GM18867 (cell line): ENCODE data around the gene ZNF609.

Source experiments
- ATAC-seq: cut with Tn5 transposase; IDR thresholded peaks from one replicate; pipeline ENCODE4 v1.9.1; 2021; ENCODE audit warnings: mild to moderate bottlenecking, moderate library complexity; ENCODE audit not compliant: unreplicated experiment

Gene ZNF609

DNA sequence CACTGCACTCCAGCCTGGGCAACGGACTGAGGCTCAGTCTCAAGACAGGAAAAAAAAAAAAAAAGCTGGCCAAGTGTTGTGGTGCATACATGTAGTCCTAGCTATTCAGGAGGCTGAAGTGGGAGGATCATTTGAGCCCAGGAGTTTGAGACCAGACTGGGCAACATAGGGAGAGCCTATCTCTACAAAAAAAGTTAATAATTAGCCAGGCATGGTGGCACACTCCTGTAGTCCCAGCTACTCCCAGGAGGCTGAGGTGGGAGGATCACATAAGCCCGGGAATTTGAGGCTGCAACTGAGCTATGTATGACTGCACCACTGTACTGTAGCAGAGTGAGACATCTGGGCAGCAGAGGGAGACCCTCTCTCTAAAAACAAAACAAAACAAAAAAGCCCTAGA is 256.1 kb downstream of the ZNF609 start:
- no peak for ATAC-seq

DNA sequence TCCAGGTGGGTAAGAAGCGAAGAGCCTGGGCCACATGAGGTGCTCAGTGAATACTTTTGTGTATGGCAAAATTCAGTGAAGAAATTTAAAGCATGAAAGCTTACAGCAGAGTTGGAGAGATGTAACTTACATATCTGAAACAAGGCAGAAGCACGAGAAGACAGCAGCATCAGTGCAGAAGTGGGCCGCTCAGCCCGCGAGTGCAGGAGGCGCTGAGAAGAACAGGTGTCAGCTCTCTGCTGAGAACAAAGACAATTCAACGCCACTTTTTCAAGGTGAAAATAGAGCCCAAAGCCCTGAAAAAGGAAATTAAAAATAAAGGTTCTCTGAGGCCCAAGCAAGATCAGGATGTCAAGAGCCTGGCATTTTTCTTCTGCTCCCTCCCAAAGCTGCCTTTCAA is 256.8 kb downstream of the ZNF609 start:
- ATAC-seq, result no peak

GRCh38 chr15:64717735-64718495 is 257.5 kb downstream of the ZNF609 start:
- ATAC-seq, result no peak

GRCh38 chr15:64720188-64720587 is 259.8 kb downstream of the ZNF609 start:
- no peak for ATAC-seq

- ATAC-seq, result no peak
Measured at GRCh38 chr15:64730151-64730550, 269.8 kb downstream of the ZNF609 start.

DNA sequence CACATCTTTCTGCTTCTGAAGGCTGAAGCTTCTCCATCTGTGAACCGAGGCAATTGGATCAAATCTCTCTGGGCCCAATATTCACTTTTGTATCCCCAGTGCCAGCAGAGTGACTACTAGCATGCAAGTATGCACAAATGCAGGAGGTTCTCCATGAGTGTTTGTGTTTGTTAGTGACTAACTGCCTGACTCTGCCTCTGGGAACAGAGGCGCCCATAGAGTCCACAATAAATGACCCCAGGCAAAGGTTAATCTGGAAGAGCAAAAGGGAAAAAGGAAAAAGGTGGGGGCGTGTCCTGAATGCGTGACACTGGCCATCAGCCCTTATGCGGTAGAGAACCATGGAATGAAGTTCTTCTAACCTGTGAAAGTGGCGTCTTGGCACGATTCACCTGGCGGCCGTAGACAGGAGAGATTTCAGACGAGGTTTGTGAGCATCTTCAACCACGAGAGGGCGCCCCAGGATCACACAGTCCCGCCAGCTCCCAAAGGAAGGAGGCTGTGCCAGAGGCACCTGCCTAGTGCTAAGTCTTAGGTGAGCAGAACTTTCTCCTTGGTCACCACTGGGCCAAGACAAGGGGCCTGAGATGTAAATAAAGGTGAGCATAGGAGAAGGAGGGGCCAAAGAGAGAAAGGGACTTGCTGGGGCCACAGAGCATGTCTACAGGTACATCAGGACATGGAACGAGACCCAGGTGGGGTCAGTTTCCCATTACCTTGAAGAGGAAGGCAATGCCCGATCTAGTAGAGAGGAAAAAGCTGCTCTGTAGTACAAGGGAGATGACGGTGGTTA is 270.8 kb downstream of the ZNF609 start:
- no peak for ATAC-seq

GRCh38 chr15:64731805-64732151 is 271.4 kb downstream of the ZNF609 start:
- no peak for ATAC-seq

DNA sequence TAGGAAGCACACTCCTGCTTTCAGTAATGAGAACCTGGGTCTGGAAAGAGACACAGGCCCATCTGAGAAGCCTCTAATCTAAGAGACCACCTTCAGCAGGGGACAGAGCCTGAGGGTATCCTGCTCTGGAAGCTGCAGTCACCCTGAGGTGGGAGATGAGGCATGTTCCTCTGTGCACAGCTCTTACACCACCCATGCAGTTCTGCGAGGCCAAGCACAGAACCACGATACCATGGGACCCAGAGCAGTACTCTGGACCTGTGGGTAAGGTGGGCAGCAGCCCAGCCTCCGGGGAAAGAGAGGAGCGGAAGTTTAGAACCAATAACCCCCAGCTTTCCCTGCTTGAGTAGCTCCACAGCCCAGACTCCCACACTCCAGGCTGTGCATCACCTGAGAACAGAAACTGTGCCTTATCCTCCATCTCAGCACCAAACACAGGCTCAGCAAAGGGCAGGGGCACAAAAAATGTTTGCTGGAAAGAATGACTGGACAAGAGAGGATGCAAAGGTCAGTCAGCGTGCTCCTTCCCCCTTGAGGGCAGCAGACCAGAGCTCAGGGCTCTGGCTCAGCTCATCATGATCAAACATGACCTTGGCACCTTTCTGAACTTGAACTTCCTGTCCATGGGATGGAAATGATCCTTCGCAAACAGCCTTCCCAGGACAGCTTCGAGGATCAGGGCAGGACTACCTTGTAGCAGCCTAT is 271.9 kb downstream of the ZNF609 start:
- ATAC-seq, result no peak
